Renal pelvis (tissue), 4 donors: Measurements from ENCODE around the gene C1orf167. TPM values are rescaled to one million over a fixed set of nuclear protein-coding genes. Genes with fewer than 3 reads are reported as not detected.

Experiments
- DNase-seq: peaks from one replicate; pipeline ENCODE4 v3.0.0-alpha.2; 2013
- polyA plus RNA-seq, 3 donors: library from polyadenylated mRNA; unstranded; fragments of 120-200 nt; gene quantifications; one replicate each; pipeline ENCODE4 v1.2.1, GENCODE V29; 2013; ENCODE audit not compliant: insufficient read length in 3 of 3

Gene C1orf167
- polyA plus RNA-seq, 3 donors = 0.09 to 0.54 TPM; not detected in 1

- no peak for DNase-seq
These were observed 2.5 kb downstream of the C1orf167 start for GRCh38 chr1:11764519-11764918.

GRCh38 chr1:11765661-11766428 is 3.9 kb downstream of the C1orf167 start:
- no peak for DNase-seq

GRCh38 chr1:11766429-11766776 is 4.4 kb downstream of the C1orf167 start:
- DNase-seq = no peak

GRCh38 chr1:11767922-11768704 is 6.1 kb downstream of the C1orf167 start:
- no peak for DNase-seq

DNA sequence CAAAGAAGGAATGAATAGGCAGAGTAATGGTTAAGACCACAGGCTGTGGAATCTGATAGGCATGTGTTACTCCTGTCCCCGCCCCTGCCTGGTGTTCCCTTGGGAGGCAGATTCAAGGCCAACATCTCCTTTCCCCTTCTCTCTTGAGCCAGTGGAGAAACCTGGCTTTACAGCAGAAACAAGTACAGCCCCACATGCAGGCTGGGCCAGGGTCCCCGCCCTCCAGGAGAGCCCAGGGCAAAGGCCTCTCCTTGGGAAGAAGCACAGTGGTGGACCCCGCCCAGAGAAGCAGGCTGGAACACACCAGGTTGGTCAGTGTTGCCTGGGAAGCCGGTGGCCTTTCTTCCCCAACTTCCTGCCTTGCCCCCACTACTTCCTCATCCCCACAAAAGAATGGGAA is 6.8 kb downstream of the C1orf167 start:
- no peak for DNase-seq

DNA sequence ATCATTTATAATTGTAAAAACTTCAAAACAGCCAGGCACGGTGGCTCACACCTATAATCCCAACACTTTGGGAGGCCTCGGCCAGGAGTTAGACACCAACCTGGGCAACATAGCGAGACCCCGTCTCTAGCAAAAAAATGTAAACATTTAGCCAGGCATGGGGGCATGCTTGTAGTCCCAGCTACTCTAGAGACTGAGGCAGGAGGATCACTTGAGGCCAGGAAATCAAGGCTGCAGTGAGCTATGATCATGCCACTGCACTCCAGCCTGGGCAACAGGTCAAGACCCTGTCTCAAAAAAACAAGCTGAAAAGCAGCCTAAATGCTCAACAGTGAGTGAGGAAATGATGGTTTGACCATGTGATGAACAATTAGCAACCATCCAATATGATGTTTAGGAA is 7.3 kb downstream of the C1orf167 start:
- DNase-seq = no peak

GRCh38 chr1:11770011-11770410 is 8.0 kb downstream of the C1orf167 start:
- DNase-seq = no peak

DNA sequence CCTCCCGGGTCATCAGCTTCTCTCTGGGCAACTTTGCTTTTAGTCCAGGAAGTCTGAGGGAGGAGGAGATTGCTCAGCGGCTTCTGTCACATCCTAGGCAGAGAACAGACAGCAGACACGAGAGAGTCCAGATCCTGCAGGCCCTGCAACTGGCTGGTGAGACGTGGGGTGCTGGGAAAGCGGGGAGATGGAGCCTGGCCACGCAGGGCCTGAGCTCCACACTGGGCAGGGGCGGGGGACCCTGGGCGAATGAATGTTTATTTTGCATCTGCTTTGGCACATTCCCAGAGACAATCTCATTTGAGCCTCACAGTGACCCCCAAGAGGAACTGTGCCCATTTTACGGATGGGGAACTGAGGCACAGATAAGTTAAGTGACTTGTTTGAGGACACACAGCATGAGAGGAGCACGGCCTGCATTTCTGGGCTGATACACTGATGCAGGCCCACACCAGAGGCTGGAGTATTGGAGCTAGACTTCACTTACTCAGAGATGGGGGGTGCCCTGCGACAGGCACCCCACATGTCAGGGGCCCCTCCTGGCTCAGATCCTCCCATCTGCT is 9.6 kb downstream of the C1orf167 start:
- DNase-seq = no peak

DNA sequence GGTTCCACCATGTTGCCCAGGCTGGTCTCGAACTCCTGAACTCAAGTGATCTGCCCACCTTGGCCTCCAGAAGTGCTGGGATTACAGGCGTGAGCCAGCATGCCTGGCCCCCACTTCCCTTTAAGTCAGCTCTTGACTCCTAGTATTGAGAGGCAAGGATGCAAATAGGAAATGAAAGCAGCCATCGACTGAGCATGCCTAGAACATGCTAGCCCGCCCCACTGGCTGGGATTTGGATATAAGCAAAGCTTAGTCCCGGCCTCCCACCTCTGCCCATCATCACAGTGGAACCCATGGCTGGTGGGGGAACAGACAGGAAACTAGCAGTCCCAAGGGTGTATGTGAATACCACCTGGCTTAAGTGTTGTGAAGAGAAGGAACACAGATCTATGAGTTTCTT is 10.5 kb downstream of the C1orf167 start:
- no peak for DNase-seq

- no peak for DNase-seq
These were observed 12.8 kb downstream of the C1orf167 start for GRCh38 chr1:11774753-11775152.

DNA sequence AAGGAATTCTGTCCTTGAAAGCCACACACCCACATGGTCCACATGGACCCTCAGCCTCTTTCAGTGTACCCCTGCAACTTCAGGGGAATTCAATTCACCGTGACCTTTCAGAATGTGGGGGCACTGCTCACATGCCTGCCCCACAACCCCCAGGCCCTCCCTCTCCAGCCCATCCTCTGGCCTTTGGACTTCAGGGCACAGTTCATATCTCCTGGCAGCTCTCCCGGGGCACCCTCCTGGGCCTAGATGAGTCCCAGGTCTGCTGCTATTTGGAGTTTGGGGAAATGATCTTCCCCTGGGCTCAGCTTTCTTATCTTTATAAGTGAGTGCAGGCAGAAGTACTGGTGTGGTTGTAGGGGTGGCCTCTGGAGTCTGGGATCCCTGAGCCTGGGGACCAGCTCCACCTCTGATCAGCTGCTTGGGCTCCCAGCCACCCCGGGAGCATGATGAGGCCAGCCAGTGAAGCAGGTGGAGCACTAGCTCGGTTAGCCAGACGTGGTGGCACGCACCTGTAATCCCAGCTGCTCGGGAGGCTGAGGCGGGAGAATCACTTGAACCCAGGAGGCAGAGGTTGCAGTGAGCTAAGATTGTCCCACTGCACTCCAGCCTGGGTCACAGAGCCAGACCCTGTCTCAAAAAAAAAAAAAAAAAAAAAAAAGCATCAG is 15.8 kb downstream of the C1orf167 start:
- DNase-seq = no peak

DNA sequence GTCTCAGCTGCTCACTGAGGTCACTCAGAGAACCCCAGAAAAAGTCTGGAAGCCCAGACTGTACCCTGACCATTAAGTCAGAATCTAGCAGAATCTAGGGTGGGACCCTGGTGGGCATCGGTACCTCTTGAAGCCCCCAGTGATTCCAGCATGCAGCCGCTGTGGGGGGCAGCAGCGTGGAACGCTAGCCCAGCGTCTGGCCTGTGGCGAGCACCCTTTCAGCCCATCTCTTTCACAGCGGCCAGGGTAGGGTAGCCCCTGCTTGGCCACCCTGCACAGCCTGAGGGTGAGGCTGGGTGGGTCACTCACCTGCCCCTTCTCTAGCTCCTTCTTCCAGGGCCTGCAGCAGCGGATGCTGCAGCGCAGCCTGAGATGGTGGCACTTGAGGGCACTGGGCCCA is 16.3 kb downstream of the C1orf167 start:
- DNase-seq = no peak

DNA sequence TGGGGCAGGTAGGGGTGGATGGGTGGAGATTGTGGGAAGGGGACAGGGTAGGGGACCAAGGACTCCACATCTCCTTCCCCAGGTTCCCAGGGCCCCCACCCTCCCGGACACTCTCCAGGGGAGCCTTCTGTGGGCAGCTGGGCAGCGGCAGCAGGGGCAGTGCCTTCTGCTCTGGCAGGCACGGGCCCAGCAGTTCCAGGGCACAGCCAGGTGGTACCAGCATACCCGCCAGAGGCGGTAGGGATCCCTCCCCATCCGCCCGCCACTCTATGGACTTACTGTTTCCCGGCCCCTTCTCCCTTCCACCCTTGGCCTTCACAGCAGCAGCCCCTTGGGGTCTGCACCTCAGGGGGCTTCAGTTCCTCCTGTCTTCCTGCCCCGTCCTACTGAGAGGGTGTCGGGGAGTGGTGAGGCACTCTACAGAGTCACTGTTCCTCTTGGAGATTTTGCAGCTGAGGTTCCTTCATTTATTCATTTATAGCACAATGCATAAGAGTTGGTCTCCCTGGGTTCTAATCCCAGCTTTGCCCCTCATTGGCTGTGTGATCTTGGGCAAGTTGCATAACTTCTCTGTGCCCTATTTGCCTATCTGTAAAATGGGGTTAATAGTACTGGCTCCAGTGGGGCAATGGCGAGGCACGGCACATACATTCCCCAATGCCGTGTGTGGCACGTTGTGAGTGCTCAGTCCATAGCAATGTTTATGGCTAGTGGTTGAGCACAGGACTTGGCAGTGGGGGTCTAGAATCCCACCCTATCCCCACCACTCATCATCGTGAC is 17.0 kb downstream of the C1orf167 start:
- no peak for DNase-seq

GRCh38 chr1:11779715-11780379 is 17.9 kb downstream of the C1orf167 start:
- DNase-seq = no peak

DNA sequence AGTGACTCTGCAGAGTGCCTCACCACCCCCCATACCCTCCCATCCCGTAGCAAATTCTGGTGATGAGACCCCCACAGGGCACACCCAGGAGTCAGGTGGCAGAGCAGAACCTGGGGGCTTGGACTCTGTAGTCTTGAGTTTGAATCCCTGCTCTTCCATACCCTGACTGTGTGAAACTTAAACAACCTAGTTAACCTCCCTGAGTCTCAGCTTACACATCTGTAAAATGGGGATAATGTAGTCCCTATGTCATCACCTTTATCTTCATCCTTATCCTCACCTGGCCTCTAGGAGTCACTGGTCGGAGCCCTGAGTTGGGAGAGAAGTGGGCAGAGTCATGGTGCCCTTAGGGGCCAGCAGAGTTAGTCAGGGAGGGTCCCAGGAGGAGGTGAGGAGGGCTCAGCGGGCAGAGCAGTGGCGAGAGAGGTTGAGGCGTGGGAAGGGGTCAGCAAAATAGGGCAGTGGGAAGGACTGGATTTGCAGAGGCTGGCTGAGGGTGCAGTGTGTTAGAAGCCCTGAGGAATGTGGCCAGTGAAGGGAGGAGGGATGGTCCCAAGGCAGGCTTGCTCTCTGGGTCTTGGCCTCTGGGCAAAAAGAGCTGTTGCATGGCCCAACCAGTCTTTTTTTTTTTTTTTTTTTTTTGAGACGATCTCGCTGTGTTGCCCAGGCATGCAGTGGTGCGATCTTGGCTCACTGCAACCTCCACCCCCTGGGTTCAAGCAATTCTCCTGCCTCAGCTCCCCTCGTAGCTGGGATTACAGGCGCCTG is 18.6 kb downstream of the C1orf167 start:
- no peak for DNase-seq

DNA sequence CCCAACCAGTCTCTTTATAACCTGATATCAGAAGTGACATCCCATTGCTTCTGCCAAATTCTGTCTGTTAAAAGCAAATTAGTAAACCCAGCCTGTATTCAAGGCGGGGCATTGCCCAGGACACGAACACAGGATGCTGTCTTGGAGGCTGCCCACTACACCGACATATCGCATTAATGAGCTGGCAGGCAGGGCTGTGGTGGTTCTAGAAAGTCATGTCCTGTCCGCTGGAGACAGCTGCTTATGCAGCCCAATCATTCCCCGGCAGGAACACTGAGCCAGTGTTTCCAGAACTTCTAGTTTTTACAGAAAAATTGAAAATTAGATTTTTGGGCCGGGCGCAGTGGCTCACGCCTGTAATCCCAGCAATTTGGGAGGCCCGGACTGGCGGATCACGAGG is 19.3 kb downstream of the C1orf167 start:
- DNase-seq = no peak

GRCh38 chr1:11782127-11782708 is 20.2 kb downstream of the C1orf167 start:
- no peak for DNase-seq

GRCh38 chr1:11783556-11783955 is 21.6 kb downstream of the C1orf167 start:
- no peak for DNase-seq

DNA sequence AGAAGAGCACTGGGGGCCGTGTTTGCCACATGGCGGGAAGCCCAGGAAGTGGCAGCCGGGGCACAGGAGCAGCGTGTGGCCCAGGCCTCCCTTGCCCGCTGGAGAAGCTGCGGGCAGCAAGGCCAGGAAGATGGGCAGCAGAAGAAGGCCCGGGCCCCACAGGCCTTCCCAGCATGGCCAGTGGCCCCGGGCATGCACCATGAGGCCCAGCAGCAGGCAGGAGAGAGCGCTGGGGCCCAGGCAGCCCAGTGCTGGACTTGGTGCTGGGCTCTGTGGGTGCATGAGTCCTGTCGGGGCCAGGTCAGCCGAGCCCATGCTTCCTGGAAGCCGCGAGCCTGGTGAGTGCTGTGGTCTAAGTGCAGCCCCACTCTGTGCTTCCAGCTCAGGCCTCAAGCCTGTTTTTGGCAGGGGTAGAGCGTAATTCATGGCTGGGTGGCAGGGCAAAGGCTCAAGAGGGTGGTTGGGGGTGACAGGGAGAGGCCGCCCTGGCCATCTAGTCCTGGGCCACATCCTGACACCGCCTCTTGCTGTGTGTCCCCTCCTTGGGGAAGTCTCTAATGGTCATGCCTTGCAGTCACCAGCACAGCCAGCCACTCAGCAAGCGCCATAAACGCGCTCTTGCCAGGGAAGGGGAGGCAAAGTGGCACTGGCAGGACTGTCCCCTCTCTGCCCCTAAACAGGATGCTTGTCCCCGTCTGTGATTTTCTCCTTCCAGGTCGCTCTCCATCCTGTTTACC is 22.4 kb downstream of the C1orf167 start:
- no peak for DNase-seq
